Measurements from ENCODE around the gene LARGE2.

LARGE2 gene

GRCh38 chr11:45961751-45962240 is 39.3 kb downstream of the LARGE2 start:
- no peak for DNase-seq (ENCODE audit: low read depth in 2 of 2)

- peak; percentile 39 to 44 for DNase-seq (ENCODE audit: low read depth in 2 of 2)
Observed at GRCh38 chr11:45964911-45965389, 42.5 kb downstream of the LARGE2 start.

GRCh38 chr11:45967506-45967905 is 45.0 kb downstream of the LARGE2 start:
- no peak for DNase-seq (ENCODE audit: low read depth in 2 of 2)

GRCh38 chr11:45968901-45969300 is 46.4 kb downstream of the LARGE2 start:
- no peak for DNase-seq (ENCODE audit: low read depth in 2 of 2)

- DNase-seq (ENCODE audit: low read depth in 2 of 2), result no peak
Observed at GRCh38 chr11:45973601-45974000, 51.1 kb downstream of the LARGE2 start.

- no peak for DNase-seq (ENCODE audit: low read depth in 2 of 2)
Observed at GRCh38 chr11:45974806-45975205, 52.4 kb downstream of the LARGE2 start.

Measured in fibroblast of skin of left biceps (primary cell).